ENCODE data around the gene TPRA1. TPM values are rescaled to one million over a fixed set of nuclear protein-coding genes. Genes with fewer than 3 reads are reported as not detected.

TPRA1 gene
- polyA plus RNA-seq, 2 of the 4 experiments (the other 2 are of a cell fraction): 13.5 to 19.5 TPM

DNA sequence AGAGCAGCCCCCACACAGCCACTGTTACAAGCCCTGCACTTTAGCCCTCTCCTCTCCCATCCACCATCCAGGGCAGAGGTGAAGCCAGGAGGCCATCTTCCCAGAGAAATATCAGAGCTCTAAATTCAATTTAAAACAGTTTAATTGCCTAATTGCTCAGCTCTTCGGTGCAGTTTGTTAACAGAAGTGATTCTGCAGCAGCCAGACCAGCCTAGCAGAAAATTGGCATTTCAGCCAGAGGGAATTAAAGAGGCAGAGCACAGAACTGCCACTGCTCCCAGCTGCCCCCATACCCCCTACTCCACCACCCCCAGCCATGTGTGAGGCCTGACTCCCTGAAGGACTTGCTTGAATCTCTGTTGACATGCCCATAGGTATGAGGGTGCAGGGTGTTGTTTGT lies 38.5 kb downstream of the TPRA1 start:
- ATAC-seq (no peak), FAIRE-seq (no peak), DNase-seq (ENCODE audit: low read depth in 1 of 2, low spot score in 1 of 2) (no peak)
- TF ChIP-seq MAZ (IDR thresholded peaks at IDR 0.05; ENCODE audit: borderline replicate concordance, low read depth, low read length) (no peak), ZC3H11A (IDR thresholded peaks at IDR 0.05) (no peak), CHD4 (IDR thresholded peaks at IDR 0.05; ENCODE audit: borderline replicate concordance) (no peak)
- ChIA-PET POLR2A (no interaction called here), CTCF (interaction anchor here (1.3 kb wide), 2 partner anchors 23 to 873 kb away, joined by 3 to 4 read pairs; no protein-coding TSS in a partner anchor)
- Histone ChIP-seq H3K27ac (no peak overlapping the region), H3K4me2 (no peak overlapping the region), H3K4me1 (peaks cover 7% of the 10 kb centered on the region; the same call in 1 of the 3 replicates), H3K4me3 (no peak overlapping the region), H3K9me3 (no peaks in the 10 kb centered on the region)
- WGBS (ENCODE audit: missing lambda C conversion rate): 15% methylated on average over 1 of the region's 1 CpG

DNA sequence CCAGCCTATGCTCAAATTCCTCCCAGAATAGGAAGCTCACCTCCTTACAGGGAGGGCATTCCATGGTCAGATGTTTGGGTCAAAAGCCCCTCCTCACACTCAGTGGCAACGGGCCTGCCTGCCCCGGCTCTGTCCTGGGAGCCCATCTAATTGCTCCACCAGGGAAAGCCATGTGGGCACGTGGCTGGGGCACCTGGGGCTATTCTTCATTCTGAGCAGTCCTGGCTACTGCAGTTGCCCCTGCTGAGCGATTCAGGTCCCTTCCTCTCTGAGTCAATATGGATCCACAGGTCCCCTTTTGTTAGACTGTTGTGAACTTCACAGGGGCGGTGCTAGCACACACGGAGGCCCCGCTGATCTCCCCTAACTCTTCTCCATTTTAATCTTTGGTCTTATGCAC lies 39.4 kb downstream of the TPRA1 start:
- DNase-seq (ENCODE audit: low read depth in 1 of 2, low spot score in 1 of 2) (no peak), FAIRE-seq (no peak), ATAC-seq (no peak)
- H3K4me3 ChIP-seq: no peak overlapping the region
- POLR2A ChIA-PET: no interaction called here
- H3K4me2 ChIP-seq: no peak overlapping the region
- CTCF ChIA-PET: interaction anchor here (1.3 kb wide), 1 partner anchor 872 kb away, joined by 4 read pairs; no protein-coding TSS in a partner anchor
- TF ChIP-seq, protein P1, sequence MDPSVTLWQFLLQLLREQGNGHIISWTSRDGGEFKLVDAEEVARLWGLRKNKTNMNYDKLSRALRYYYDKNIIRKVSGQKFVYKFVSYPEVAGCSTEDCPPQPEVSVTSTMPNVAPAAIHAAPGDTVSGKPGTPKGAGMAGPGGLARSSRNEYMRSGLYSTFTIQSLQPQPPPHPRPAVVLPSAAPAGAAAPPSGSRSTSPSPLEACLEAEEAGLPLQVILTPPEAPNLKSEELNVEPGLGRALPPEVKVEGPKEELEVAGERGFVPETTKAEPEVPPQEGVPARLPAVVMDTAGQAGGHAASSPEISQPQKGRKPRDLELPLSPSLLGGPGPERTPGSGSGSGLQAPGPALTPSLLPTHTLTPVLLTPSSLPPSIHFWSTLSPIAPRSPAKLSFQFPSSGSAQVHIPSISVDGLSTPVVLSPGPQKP (IDR thresholded peaks at IDR 0.05; ENCODE audit: low read depth, low read length): no peak
- no peak for TF ChIP-seq NFE2L2 (conservative IDR thresholded peaks at IDR 0.05; ENCODE audit: low read length)
- TF ChIP-seq, protein P2, sequence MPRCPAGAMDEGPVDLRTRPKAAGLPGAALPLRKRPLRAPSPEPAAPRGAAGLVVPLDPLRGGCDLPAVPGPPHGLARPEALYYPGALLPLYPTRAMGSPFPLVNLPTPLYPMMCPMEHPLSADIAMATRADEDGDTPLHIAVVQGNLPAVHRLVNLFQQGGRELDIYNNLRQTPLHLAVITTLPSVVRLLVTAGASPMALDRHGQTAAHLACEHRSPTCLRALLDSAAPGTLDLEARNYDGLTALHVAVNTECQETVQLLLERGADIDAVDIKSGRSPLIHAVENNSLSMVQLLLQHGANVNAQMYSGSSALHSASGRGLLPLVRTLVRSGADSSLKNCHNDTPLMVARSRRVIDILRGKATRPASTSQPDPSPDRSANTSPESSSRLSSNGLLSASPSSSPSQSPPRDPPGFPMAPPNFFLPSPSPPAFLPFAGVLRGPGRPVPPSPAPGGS (IDR thresholded peaks at IDR 0.05): no peak
- TF ChIP-seq CBX8 (IDR thresholded peaks at IDR 0.05): no peak
- TF ChIP-seq HOXB13 (CRISPR knock-in tag; IDR thresholded peaks at IDR 0.05; ENCODE audit: low read depth): no peak
- TF ChIP-seq, protein P3, sequence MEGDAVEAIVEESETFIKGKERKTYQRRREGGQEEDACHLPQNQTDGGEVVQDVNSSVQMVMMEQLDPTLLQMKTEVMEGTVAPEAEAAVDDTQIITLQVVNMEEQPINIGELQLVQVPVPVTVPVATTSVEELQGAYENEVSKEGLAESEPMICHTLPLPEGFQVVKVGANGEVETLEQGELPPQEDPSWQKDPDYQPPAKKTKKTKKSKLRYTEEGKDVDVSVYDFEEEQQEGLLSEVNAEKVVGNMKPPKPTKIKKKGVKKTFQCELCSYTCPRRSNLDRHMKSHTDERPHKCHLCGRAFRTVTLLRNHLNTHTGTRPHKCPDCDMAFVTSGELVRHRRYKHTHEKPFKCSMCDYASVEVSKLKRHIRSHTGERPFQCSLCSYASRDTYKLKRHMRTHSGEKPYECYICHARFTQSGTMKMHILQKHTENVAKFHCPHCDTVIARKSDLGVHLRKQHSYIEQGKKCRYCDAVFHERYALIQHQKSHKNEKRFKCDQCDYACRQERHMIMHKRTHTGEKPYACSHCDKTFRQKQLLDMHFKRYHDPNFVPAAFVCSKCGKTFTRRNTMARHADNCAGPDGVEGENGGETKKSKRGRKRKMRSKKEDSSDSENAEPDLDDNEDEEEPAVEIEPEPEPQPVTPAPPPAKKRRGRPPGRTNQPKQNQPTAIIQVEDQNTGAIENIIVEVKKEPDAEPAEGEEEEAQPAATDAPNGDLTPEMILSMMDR (IDR thresholded peaks at IDR 0.05): no peak
- no peak for TF ChIP-seq EP300 (IDR thresholded peaks at IDR 0.05)
- no peak for TF ChIP-seq FOSB (CRISPR knock-in tag; IDR thresholded peaks at IDR 0.05)
- TF ChIP-seq, protein P4, sequence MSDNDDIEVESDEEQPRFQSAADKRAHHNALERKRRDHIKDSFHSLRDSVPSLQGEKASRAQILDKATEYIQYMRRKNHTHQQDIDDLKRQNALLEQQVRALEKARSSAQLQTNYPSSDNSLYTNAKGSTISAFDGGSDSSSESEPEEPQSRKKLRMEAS (IDR thresholded peaks at IDR 0.05): no peak
- no peak for TF ChIP-seq POLR2A (IDR thresholded peaks at IDR 0.05; ENCODE audit: low read length)
- no peak for TF ChIP-seq TP53 (CRISPR knock-in tag; IDR thresholded peaks at IDR 0.05)
- TF ChIP-seq, protein P5, sequence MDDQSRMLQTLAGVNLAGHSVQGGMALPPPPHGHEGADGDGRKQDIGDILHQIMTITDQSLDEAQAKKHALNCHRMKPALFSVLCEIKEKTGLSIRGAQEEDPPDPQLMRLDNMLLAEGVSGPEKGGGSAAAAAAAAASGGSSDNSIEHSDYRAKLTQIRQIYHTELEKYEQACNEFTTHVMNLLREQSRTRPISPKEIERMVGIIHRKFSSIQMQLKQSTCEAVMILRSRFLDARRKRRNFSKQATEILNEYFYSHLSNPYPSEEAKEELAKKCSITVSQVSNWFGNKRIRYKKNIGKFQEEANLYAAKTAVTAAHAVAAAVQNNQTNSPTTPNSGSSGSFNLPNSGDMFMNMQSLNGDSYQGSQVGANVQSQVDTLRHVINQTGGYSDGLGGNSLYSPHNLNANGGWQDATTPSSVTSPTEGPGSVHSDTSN (IDR thresholded peaks at IDR 0.05): no peak
- TF ChIP-seq, protein P6, sequence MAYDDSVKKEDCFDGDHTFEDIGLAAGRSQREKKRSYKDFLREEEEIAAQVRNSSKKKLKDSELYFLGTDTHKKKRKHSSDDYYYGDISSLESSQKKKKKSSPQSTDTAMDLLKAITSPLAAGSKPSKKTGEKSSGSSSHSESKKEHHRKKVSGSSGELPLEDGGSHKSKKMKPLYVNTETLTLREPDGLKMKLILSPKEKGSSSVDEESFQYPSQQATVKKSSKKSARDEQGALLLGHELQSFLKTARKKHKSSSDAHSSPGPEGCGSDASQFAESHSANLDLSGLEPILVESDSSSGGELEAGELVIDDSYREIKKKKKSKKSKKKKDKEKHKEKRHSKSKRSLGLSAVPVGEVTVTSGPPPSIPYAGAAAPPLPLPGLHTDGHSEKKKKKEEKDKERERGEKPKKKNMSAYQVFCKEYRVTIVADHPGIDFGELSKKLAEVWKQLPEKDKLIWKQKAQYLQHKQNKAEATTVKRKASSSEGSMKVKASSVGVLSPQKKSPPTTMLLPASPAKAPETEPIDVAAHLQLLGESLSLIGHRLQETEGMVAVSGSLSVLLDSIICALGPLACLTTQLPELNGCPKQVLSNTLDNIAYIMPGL (CRISPR knock-in tag; IDR thresholded peaks at IDR 0.05; ENCODE audit: borderline replicate concordance): no peak
- no peak for TF ChIP-seq ESRRA (IDR thresholded peaks at IDR 0.05; ENCODE audit: borderline replicate concordance, low read length)
- no peaks in the 10 kb centered on the region for H3K9me3 ChIP-seq
- whole genome bisulfite sequencing (ENCODE audit: missing lambda C conversion rate): 84% methylated on average over 4 of the region's 7 CpGs
- H3K27ac ChIP-seq: no peak overlapping the region
- peaks cover 7% of the 10 kb centered on the region; the same call in 1 of the 3 replicates for H3K4me1 ChIP-seq

All from A549 (cell line).